Measurements from ENCODE around the gene PCCA.
"Not testable (repeated sequence)": the region's sequence is repeated elsewhere in the genome, so short reads cannot be mapped to it uniquely, and the experiment has no call there.

Gene PCCA

DNA sequence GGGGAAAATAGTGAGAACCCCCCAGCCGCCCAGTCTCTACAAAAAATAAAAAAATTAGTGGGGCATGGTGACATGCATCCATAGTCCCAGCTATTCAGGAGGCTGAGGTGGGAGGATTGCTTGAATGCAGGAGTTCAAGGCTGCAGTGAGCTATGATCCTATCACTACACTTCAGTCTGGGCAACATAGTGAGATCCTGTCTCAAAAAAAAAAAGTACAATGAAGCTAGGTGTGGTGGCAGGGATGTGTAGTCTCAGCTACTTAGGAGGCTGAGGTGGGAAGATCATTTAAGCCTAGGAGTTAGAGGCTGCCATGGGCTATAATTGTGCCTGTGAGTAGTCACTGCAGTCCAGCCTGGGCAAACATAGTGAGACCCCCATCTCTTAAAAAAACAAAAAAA lies 8.9 kb downstream of the PCCA start:
- Histone ChIP-seq H3K4me3 (ENCODE audit: low read depth, low read length) (no peak overlapping the region), H3K4me1 (ENCODE audit: control insufficient read depth, insufficient read depth, low read length, unreplicated experiment) (peaks cover 22% of the 10 kb centered on the region), H2AFZ (ENCODE audit: low read length, unreplicated experiment) (no peak overlapping the region), H3K27me3 (ENCODE audit: insufficient read depth, low read length) (no peaks in the 10 kb centered on the region), H3K79me2 (ENCODE audit: control insufficient read depth, insufficient read depth, low read length, unreplicated experiment) (peaks cover 43% of the 10 kb centered on the region), H3K27ac (ENCODE audit: low read depth, low read length) (no peak overlapping the region), H3K36me3 (ENCODE audit: insufficient read depth, low read length) (no peaks in the 10 kb centered on the region)

DNA sequence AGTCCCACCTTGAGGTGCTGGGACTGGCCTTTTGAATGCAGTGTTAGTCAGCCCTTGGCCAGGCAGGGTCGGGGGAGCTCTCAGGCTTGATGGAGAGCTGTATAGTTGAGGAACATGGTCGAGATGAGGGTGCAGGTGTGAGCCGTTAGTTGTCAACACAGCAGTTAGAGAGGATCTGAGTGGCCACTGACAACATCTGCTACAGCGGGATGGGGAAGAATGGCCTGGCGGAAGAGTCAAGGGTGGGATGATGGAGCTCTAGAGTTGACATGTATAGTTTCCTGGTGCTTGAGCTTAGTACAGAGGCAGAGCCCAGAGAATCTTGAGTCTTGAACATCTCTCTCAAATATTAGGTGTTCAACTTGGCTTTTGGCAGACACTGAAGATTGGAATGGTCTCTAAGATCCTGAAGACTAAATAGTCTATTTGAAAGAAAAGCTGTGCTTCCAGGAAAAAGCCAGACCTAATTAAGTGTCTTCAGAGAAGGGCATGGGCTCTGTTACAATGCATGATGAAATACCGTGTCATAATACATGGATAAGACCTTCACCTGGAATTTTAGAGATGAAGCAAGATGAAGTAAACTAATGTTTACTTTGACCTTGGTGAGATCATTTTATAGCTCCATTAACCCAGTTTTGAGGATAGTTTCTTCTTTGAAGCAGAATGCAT lies 9.7 kb downstream of the PCCA start:
- Histone ChIP-seq H3K4me1 (ENCODE audit: control insufficient read depth, insufficient read depth, low read length, unreplicated experiment) (peaks cover 22% of the 10 kb centered on the region), H3K4me3 (ENCODE audit: low read depth, low read length) (no peak overlapping the region), H3K27ac (ENCODE audit: low read depth, low read length) (no peak overlapping the region), H3K79me2 (ENCODE audit: control insufficient read depth, insufficient read depth, low read length, unreplicated experiment) (peaks cover 41% of the 10 kb centered on the region), H3K27me3 (ENCODE audit: insufficient read depth, low read length) (no peaks in the 10 kb centered on the region), H2AFZ (ENCODE audit: low read length, unreplicated experiment) (no peak overlapping the region), H3K36me3 (ENCODE audit: insufficient read depth, low read length) (no peaks in the 10 kb centered on the region)

DNA sequence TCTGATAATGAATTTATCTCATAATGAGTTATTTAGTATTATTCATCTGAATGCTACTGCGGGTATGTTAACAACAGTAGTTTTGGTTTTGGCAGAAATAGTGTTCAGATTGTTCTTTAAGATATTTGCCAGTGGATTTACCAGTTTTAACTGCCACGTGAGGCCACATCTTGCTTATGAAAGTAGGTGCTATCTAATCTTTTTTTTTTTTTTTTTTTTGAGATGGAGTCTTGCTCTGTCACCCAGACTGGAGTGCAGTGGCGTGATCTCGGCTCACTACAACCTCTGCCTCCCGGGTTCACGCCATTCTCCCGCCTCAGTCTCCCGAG lies 10.2 kb downstream of the PCCA start:
- H3K27me3 ChIP-seq (ENCODE audit: insufficient read depth, low read length); H3K4me3 ChIP-seq (ENCODE audit: low read depth, low read length); H2AFZ ChIP-seq (ENCODE audit: low read length, unreplicated experiment); H3K27ac ChIP-seq (ENCODE audit: low read depth, low read length); H3K36me3 ChIP-seq (ENCODE audit: insufficient read depth, low read length): not testable (repeated sequence)
- H3K79me2 ChIP-seq (ENCODE audit: control insufficient read depth, insufficient read depth, low read length, unreplicated experiment), result peaks cover 41% of the 10 kb centered on the region
- H3K4me1 ChIP-seq (ENCODE audit: control insufficient read depth, insufficient read depth, low read length, unreplicated experiment), result peaks cover 22% of the 10 kb centered on the region

GRCh38 chr13:100100115-100100879 lies 11.4 kb downstream of the PCCA start:
- Histone ChIP-seq H3K4me3 (ENCODE audit: low read depth, low read length) (peak overlapping the region; percentile 20), H2AFZ (ENCODE audit: low read length, unreplicated experiment) (peak overlapping the region; percentile 0), H3K27me3 (ENCODE audit: insufficient read depth, low read length) (no peaks in the 10 kb centered on the region), H3K27ac (ENCODE audit: low read depth, low read length) (peak overlapping the region; percentile 85), H3K79me2 (ENCODE audit: control insufficient read depth, insufficient read depth, low read length, unreplicated experiment) (peaks cover 34% of the 10 kb centered on the region), H3K4me1 (ENCODE audit: control insufficient read depth, insufficient read depth, low read length, unreplicated experiment) (peaks cover 22% of the 10 kb centered on the region), H3K36me3 (ENCODE audit: insufficient read depth, low read length) (no peaks in the 10 kb centered on the region)

GRCh38 chr13:100102042-100102441 lies 13.1 kb downstream of the PCCA start:
- no peak overlapping the region for H3K27ac ChIP-seq (ENCODE audit: low read depth, low read length)
- no peak overlapping the region for H3K4me3 ChIP-seq (ENCODE audit: low read depth, low read length)
- peaks cover 22% of the 10 kb centered on the region for H3K4me1 ChIP-seq (ENCODE audit: control insufficient read depth, insufficient read depth, low read length, unreplicated experiment)
- H3K79me2 ChIP-seq (ENCODE audit: control insufficient read depth, insufficient read depth, low read length, unreplicated experiment), result peaks cover 23% of the 10 kb centered on the region
- no peaks in the 10 kb centered on the region for H3K27me3 ChIP-seq (ENCODE audit: insufficient read depth, low read length)
- H3K36me3 ChIP-seq (ENCODE audit: insufficient read depth, low read length), result no peaks in the 10 kb centered on the region
- no peak overlapping the region for H2AFZ ChIP-seq (ENCODE audit: low read length, unreplicated experiment)

DNA sequence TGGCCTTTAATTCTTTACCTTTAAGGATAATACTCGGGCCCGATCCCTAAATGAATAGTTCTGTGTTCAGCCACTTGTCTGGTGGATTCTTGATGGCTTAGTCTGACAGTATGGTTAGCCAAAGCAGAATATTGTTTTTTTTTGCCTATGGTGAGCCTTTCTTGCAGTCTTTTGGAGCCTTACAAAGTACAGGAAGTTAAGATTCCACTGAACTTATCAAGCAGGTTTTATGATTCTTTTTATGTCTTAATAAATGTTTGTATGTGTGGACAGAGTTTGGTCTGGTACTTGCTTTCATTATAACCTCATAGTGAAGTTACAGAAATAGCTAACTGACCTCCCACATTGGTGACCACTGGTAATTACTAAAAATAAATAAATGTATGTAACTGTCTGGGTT lies 17.1 kb downstream of the PCCA start:
- H3K4me1 ChIP-seq (ENCODE audit: control insufficient read depth, insufficient read depth, low read length, unreplicated experiment), result peaks cover 12% of the 10 kb centered on the region
- no peak overlapping the region for H3K4me3 ChIP-seq (ENCODE audit: low read depth, low read length)
- H3K36me3 ChIP-seq (ENCODE audit: insufficient read depth, low read length), result no peaks in the 10 kb centered on the region
- peaks cover 22% of the 10 kb centered on the region for H3K79me2 ChIP-seq (ENCODE audit: control insufficient read depth, insufficient read depth, low read length, unreplicated experiment)
- no peak overlapping the region for H2AFZ ChIP-seq (ENCODE audit: low read length, unreplicated experiment)
- no peaks in the 10 kb centered on the region for H3K27me3 ChIP-seq (ENCODE audit: insufficient read depth, low read length)
- H3K27ac ChIP-seq (ENCODE audit: low read depth, low read length), result peak overlapping the region; percentile 37

DNA sequence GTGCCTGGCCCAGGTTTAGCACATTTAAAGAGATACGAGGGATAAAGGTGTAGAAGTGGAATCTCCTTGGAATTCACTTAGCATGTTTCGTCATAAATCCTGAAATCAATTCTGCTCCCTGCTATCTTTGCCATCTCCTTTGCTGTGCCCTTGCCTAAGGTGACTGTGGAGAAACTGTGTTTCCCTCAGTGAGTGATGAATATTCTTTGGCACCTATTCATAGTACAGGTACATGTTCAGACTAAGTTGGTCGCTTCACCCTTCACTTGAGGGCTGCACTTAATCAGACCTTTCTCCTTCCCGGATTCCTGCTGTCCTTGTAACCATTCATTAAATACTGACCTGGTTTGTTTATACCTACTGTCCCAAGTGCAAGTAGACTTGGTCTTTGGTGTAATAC lies 17.8 kb downstream of the PCCA start:
- peaks cover 8% of the 10 kb centered on the region for H3K4me1 ChIP-seq (ENCODE audit: control insufficient read depth, insufficient read depth, low read length, unreplicated experiment)
- no peaks in the 10 kb centered on the region for H3K36me3 ChIP-seq (ENCODE audit: insufficient read depth, low read length)
- H3K27ac ChIP-seq (ENCODE audit: low read depth, low read length), result no peak overlapping the region
- no peak overlapping the region for H3K4me3 ChIP-seq (ENCODE audit: low read depth, low read length)
- H3K79me2 ChIP-seq (ENCODE audit: control insufficient read depth, insufficient read depth, low read length, unreplicated experiment), result peaks cover 18% of the 10 kb centered on the region
- no peak overlapping the region for H2AFZ ChIP-seq (ENCODE audit: low read length, unreplicated experiment)
- no peaks in the 10 kb centered on the region for H3K27me3 ChIP-seq (ENCODE audit: insufficient read depth, low read length)

DNA sequence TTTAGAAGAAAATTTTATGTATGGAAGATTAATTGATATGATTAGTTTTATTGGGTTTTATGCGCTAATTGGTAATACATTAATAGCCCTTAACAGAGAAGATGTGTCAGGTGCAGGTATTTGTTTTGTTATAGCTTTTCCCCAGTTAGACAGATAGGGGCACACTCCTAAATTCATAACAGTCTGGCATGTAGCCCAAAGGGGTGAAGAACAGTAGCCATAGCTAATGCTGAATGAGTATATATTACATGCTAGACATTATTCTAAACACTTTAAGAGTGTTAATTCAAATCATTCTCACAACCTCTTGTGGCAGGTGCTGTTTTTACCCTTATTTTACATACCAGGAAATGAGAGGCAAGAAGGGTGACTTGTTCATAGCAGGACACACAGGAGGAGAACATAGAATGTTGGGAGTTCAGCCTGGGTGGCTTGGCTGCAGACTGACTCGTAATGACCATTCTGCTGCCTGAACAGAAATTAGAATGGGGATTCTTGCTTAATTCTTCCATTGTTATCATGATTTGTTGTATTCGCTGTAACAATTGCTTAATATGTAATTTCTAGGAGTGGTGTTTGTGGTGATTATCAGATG lies 20.1 kb downstream of the PCCA start:
- Histone ChIP-seq H3K4me1 (ENCODE audit: control insufficient read depth, insufficient read depth, low read length, unreplicated experiment) (peaks cover 8% of the 10 kb centered on the region), H3K27ac (ENCODE audit: low read depth, low read length) (no peak overlapping the region), H3K4me3 (ENCODE audit: low read depth, low read length) (no peak overlapping the region), H2AFZ (ENCODE audit: low read length, unreplicated experiment) (no peak overlapping the region), H3K36me3 (ENCODE audit: insufficient read depth, low read length) (no peaks in the 10 kb centered on the region), H3K27me3 (ENCODE audit: insufficient read depth, low read length) (no peaks in the 10 kb centered on the region), H3K79me2 (ENCODE audit: control insufficient read depth, insufficient read depth, low read length, unreplicated experiment) (peaks cover 6% of the 10 kb centered on the region)

- H3K36me3 ChIP-seq (ENCODE audit: insufficient read depth, low read length), result no peaks in the 10 kb centered on the region
- peaks cover 6% of the 10 kb centered on the region for H3K79me2 ChIP-seq (ENCODE audit: control insufficient read depth, insufficient read depth, low read length, unreplicated experiment)
Measured at GRCh38 chr13:100110269-100110668, 21.4 kb downstream of the PCCA start.

DNA sequence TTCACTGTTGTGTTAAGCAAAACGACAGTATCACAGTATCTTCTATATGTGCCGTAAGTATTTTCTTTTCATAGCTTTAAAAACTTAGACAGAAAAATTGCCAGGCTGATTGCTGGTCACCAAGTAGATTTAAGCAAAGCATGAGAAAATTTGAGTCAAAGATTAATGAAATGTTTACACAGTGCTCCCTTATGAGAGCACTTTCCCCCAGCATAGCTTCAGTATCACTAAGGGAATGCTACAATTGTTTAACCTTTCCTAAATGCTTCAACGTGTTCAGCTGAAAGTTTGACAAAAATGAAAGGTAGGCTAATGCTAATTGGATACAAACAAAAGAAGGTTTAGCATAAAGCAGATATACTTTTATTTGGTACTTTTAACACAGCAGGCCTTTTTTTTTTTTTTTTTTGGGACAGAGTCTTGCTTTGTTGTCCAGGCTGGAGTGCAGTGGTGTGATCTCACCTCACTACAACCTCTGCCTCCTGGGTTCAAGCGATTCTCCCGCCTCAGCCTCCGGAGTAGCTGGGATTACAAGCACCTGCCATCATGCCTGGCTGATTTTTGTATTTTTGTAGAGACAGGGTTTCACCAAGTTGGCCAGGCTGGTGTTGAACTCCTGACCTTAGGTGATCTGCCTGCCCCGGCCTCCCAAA lies 23.4 kb downstream of the PCCA start:
- no peak overlapping the region for H2AFZ ChIP-seq (ENCODE audit: low read length, unreplicated experiment)
- no peak overlapping the region for H3K4me3 ChIP-seq (ENCODE audit: low read depth, low read length)
- H3K36me3 ChIP-seq (ENCODE audit: insufficient read depth, low read length), result no peaks in the 10 kb centered on the region
- H3K27ac ChIP-seq (ENCODE audit: low read depth, low read length), result no peak overlapping the region
- peaks cover 8% of the 10 kb centered on the region for H3K4me1 ChIP-seq (ENCODE audit: control insufficient read depth, insufficient read depth, low read length, unreplicated experiment)
- H3K79me2 ChIP-seq (ENCODE audit: control insufficient read depth, insufficient read depth, low read length, unreplicated experiment), result peaks cover 6% of the 10 kb centered on the region
- no peaks in the 10 kb centered on the region for H3K27me3 ChIP-seq (ENCODE audit: insufficient read depth, low read length)

More at GRCh38 chr13:100110269-100110668, 21.4 kb downstream of the PCCA start:
- no peak overlapping the region for H3K4me3 ChIP-seq (ENCODE audit: low read depth, low read length)
- H2AFZ ChIP-seq (ENCODE audit: low read length, unreplicated experiment), result no peak overlapping the region
- H3K27me3 ChIP-seq (ENCODE audit: insufficient read depth, low read length), result no peaks in the 10 kb centered on the region
- H3K27ac ChIP-seq (ENCODE audit: low read depth, low read length), result no peak overlapping the region
- peaks cover 8% of the 10 kb centered on the region for H3K4me1 ChIP-seq (ENCODE audit: control insufficient read depth, insufficient read depth, low read length, unreplicated experiment)
